K562 (cell line): ENCODE results near the gene CNFN. TPM values are rescaled to one million over a fixed set of nuclear protein-coding genes. Genes with fewer than 3 reads are reported as not detected.
A peak's percentile ranks its signal among the peaks of the same experiment; 100 is the strongest.

ENCODE experiments used
- CREB1 ChIP-seq, 2 experiments: sonication (generic) in 1 of 2; formaldehyde crosslinking in 1 of 2; IDR thresholded peaks; 2 replicates each; pipeline versions ENCODE4 v1.6.1 to v1.8.0; 2012 to 2022; ENCODE audit warnings: inconsistent platforms in 1 of 2, mild to moderate bottlenecking in 1 of 2, missing genetic modification reagents in 1 of 2, moderate library complexity in 1 of 2
- DDX20 ChIP-seq: fragments of 450-650 bp; IDR thresholded peaks from 2 replicates; pipeline ENCODE4 v1.6.1; 2016; ENCODE audit warnings: missing genetic modification characterization, low read depth, mild to moderate bottlenecking, missing compliant biosample characterization, moderate library complexity
- ERF ChIP-seq: fragments of 450-650 bp; formaldehyde crosslinking; IDR thresholded peaks from 2 replicates; pipeline ENCODE4 v1.4.0; 2020; ENCODE audit warnings: mild to moderate bottlenecking, mixed read lengths
- ETS2 ChIP-seq: IDR thresholded peaks from 2 replicates; pipeline ENCODE4 v1.6.1; 2016; ENCODE audit warnings: borderline replicate concordance, missing genetic modification characterization, mild to moderate bottlenecking, moderate library complexity, missing compliant biosample characterization; ENCODE audit not compliant: poor library complexity, severe bottlenecking
- HNRNPLL ChIP-seq: fragments of 200-400 bp; formaldehyde crosslinking; IDR thresholded peaks from 2 replicates; pipeline ENCODE4 v1.6.1; 2017; ENCODE audit warnings: low read length, low read depth, mild to moderate bottlenecking; ENCODE audit not compliant: poor library complexity, severe bottlenecking
- MBD2 ChIP-seq: sonication (generic); IDR thresholded peaks from 2 replicates; pipeline ENCODE4 v1.6.1; 2016; ENCODE audit warnings: low read depth, borderline replicate concordance
- NBN ChIP-seq: fragments of 450-650 bp; IDR thresholded peaks from 2 replicates; pipeline ENCODE4 v1.6.1; 2016; ENCODE audit warnings: low read depth, mild to moderate bottlenecking
- NCOA2 ChIP-seq, 2 experiments: fragments of 450-650 bp; IDR thresholded peaks; 2 replicates each; pipeline ENCODE4 v1.6.1; 2018; ENCODE audit warnings: mild to moderate bottlenecking in 2 of 2, moderate library complexity in 1 of 2; ENCODE audit not compliant: partially characterized antibody in 2 of 2
- NFATC3 ChIP-seq: fragments of 450-650 bp; IDR thresholded peaks from 2 replicates; pipeline ENCODE4 v1.6.1; 2017; ENCODE audit warnings: mild to moderate bottlenecking
- POLR2H ChIP-seq: IDR thresholded peaks from 2 replicates; pipeline ENCODE4 v1.6.1; 2016; ENCODE audit warnings: missing genetic modification characterization, low read depth, mild to moderate bottlenecking, control low read depth, missing compliant biosample characterization, moderate library complexity
- RCOR1 ChIP-seq, 2 experiments: IDR thresholded peaks; 2 replicates each; pipeline ENCODE4 v1.6.1; 2012; ENCODE audit warnings: low read depth in 2 of 2, low read length in 2 of 2, borderline replicate concordance in 1 of 2, improper control_type of control experiment in 1 of 2
- RHOXF2B ChIP-seq: fragments of 250-450 bp; sonication (Bioruptor Pico); conservative IDR thresholded peaks from 2 replicates; pipeline ENCODE4 v1.5.1; 2021
- SAP30 ChIP-seq: fragments of 200-600 bp; sonication (generic); IDR thresholded peaks from 2 replicates; pipeline ENCODE4 v1.6.1; 2012; ENCODE audit warnings: borderline replicate concordance, low read depth, mild to moderate bottlenecking, moderate library complexity, low read length, control low read depth, inconsistent platforms; ENCODE audit not compliant: insufficient read depth, poor library complexity, severe bottlenecking
- SNRNP70 ChIP-seq: fragments of 200-400 bp; formaldehyde crosslinking; optimal IDR thresholded peaks from 2 replicates; pipeline ENCODE3; 2017; ENCODE audit warnings: low read depth, low read length
- ZNF263 ChIP-seq: sonication (generic); formaldehyde crosslinking; IDR thresholded peaks from 2 replicates; pipeline ENCODE4 v1.8.0; 2022; ENCODE audit warnings: mild to moderate bottlenecking, missing genetic modification reagents, borderline replicate concordance
- ZNF431 ChIP-seq: sonication (generic); formaldehyde crosslinking; IDR thresholded peaks from 2 replicates; pipeline ENCODE4 v1.8.0; 2022; ENCODE audit warnings: mild to moderate bottlenecking, missing genetic modification reagents
- ZNF583 ChIP-seq: fragments of 250-450 bp; sonication (Bioruptor Pico); IDR thresholded peaks from 2 replicates; pipeline ENCODE4 v1.4.0; 2020
- polyA plus RNA-seq, 8 experiments: library from polyadenylated mRNA; depleted of rRNA in 4 of 8; stranded (reverse) in 5 of 8; unstranded in 3 of 8; fragments of >200 nt; fragmentation: Nextera tagmentation in 2 of 8; fragmentation: Illumina TruSeq in 1 of 8; extraction: Ambion mirVana in 2 of 8; extraction: Trizol in 1 of 8; gene quantifications; 2 replicates each; pipeline versions ENCODE4 v1.2.1 to v1.2.3, GENCODE V29; 2011 to 2014; ENCODE audit warnings: inconsistent platforms in 1 of 8, missing spikeins in 1 of 8
- total RNA-seq, 7 experiments: library from RNA; depleted of rRNA in 6 of 7; stranded (reverse); fragments of >200 nt in 6 of 7; fragmentation: Illumina TruSeq in 2 of 7; extraction: Trizol in 2 of 7; gene quantifications; 2 replicates each; pipeline versions ENCODE4 v1.2.1 to v1.2.3, GENCODE V29; 2011 to 2021; ENCODE audit warnings: low replicate concordance in 1 of 7
- TF ChIP-seq, protein P1 (sequence below), 2 experiments: fragments of 450-650 bp; conservative IDR thresholded peaks; 2 replicates each; pipeline ENCODE4 v1.6.1; 2017; ENCODE audit warnings: mild to moderate bottlenecking in 2 of 2, moderate library complexity in 2 of 2
- TF ChIP-seq, protein P2 (sequence below), 2 experiments: IDR thresholded peaks; 2 replicates each; pipeline ENCODE4 v1.6.1; 2012; ENCODE audit warnings: improper control_type of control experiment in 2 of 2, low read depth in 2 of 2, low read length in 2 of 2, borderline replicate concordance in 1 of 2
- TF ChIP-seq, protein P3 (sequence below): fragments of 200-800 bp; sonication (Bioruptor generic); IDR thresholded peaks from 2 replicates; pipeline ENCODE4 v1.6.1; 2017; ENCODE audit warnings: missing genetic modification characterization, missing compliant biosample characterization

CNFN gene
- total and polyA plus RNA-seq, 9 of the 15 experiments (the other 6 are each of a cell fraction or from before 2014, with no cell fraction given): 0.18 to 0.52 (median 0.27) TPM; not detected in 5

DNA sequence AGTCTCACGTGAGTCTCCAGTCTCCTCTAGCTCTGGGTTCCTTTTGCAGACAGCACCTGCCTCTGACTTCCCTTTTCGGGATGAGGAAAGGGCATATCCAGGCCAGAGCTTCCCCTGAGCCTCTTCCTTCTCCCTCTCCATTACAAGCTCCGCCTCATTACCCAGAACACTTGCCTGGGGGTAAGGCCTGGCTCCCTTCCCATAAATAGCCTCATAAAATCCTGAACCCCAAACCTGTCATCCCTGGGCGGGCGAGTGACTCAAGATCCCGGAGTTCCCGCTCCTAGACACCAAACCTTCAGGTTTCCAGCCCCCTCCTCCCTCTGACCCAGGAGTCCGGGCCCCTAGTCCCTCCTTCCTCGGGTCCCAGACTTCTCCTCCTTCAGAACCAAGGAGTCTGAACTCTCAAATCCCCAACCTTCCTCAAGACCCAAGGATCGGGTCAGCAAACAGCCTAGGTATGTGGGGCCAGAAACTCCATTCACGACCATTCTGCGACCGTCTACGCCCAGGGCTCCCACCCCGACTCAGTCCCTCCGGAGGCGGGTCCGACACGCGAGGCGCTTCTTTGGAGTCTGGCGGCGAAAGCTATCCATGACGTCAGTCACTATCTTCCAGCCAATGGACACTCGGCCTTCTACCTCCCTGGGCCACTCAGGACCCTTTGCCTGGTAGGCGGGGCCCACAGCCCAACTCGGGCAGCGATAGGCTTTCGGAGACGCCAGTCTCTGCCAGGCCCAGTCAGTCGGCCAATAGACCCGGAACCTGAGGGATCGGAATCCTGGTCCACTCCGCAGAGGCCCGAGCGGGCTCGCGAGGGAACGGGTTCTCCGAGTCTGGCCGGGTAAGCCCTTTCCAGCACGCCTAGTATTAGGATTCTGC lies 6.5 kb upstream of the CNFN start (continued):
- TF ChIP-seq CREB1 (IDR thresholded peaks at IDR 0.05) (peak; percentile 85), CREB1 (CRISPR knock-in tag; IDR thresholded peaks at IDR 0.05) (peak; percentile 90), RCOR1 (IDR thresholded peaks at IDR 0.05; ENCODE audit: borderline replicate concordance in 1 of 2, low read depth in 2 of 2, low read length in 2 of 2) (peak in 1 of 2 experiments; percentile 34; a peak in 1 of 4 replicates), SAP30 (peak; percentile 10), MBD2 (peak; percentile 98), DDX20 (tag) (no peak), NFATC3 (peak; percentile 99), NCOA2 (IDR thresholded peaks at IDR 0.05; ENCODE audit: partially characterized antibody in 2 of 2) (no peak), SNRNP70 (no peak), ZNF583 (CRISPR knock-in tag) (0 out of 2 replicates have a peak, but pooled peaks have one; percentile 11), ZNF263 (CRISPR knock-in tag) (peak; percentile 22; the same call in 1 of the 2 replicates), HNRNPLL (peak; percentile 40), ETS2 (no peak), ERF (CRISPR knock-in tag) (0 out of 2 replicates have a peak, but pooled peaks have one; percentile 50), POLR2H (tag) (peak; percentile 81; the same call in 1 of the 2 replicates), RHOXF2B (CRISPR knock-in tag) (no peak), ZNF431 (CRISPR knock-in tag) (no peak), NBN (peak; percentile 21; the same call in 1 of the 2 replicates)
- TF ChIP-seq, protein P1, sequence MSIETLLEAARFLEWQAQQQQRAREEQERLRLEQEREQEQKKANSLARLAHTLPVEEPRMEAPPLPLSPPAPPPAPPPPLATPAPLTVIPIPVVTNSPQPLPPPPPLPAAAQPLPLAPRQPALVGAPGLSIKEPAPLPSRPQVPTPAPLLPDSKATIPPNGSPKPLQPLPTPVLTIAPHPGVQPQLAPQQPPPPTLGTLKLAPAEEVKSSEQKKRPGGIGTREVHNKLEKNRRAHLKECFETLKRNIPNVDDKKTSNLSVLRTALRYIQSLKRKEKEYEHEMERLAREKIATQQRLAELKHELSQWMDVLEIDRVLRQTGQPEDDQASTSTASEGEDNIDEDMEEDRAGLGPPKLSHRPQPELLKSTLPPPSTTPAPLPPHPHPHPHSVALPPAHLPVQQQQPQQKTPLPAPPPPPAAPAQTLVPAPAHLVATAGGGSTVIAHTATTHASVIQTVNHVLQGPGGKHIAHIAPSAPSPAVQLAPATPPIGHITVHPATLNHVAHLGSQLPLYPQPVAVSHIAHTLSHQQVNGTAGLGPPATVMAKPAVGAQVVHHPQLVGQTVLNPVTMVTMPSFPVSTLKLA (conservative IDR thresholded peaks at IDR 0.05): peak in 1 of 2 experiments; percentile 72; a peak in 3 of 4 replicates
- TF ChIP-seq, protein P2, sequence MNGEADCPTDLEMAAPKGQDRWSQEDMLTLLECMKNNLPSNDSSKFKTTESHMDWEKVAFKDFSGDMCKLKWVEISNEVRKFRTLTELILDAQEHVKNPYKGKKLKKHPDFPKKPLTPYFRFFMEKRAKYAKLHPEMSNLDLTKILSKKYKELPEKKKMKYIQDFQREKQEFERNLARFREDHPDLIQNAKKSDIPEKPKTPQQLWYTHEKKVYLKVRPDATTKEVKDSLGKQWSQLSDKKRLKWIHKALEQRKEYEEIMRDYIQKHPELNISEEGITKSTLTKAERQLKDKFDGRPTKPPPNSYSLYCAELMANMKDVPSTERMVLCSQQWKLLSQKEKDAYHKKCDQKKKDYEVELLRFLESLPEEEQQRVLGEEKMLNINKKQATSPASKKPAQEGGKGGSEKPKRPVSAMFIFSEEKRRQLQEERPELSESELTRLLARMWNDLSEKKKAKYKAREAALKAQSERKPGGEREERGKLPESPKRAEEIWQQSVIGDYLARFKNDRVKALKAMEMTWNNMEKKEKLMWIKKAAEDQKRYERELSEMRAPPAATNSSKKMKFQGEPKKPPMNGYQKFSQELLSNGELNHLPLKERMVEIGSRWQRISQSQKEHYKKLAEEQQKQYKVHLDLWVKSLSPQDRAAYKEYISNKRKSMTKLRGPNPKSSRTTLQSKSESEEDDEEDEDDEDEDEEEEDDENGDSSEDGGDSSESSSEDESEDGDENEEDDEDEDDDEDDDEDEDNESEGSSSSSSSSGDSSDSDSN (IDR thresholded peaks at IDR 0.05; ENCODE audit: borderline replicate concordance in 1 of 2, low read depth in 2 of 2, low read length in 2 of 2): no peak
- TF ChIP-seq, protein P3, sequence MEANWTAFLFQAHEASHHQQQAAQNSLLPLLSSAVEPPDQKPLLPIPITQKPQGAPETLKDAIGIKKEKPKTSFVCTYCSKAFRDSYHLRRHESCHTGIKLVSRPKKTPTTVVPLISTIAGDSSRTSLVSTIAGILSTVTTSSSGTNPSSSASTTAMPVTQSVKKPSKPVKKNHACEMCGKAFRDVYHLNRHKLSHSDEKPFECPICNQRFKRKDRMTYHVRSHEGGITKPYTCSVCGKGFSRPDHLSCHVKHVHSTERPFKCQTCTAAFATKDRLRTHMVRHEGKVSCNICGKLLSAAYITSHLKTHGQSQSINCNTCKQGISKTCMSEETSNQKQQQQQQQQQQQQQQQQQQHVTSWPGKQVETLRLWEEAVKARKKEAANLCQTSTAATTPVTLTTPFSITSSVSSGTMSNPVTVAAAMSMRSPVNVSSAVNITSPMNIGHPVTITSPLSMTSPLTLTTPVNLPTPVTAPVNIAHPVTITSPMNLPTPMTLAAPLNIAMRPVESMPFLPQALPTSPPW (CRISPR knock-in tag): peak; percentile 32; the same call in 1 of the 2 replicates
